ENCODE measurements around the gene TPM2.

Gene TPM2

GRCh38 chr9:35718721-35719511, 29.2 kb upstream of the TPM2 start:
- no peak for DNase-seq (ENCODE audit: low read depth in 3 of 3)

GRCh38 chr9:35717132-35717870, 27.6 kb upstream of the TPM2 start:
- DNase-seq (ENCODE audit: low read depth in 3 of 3) = no peak

DNA sequence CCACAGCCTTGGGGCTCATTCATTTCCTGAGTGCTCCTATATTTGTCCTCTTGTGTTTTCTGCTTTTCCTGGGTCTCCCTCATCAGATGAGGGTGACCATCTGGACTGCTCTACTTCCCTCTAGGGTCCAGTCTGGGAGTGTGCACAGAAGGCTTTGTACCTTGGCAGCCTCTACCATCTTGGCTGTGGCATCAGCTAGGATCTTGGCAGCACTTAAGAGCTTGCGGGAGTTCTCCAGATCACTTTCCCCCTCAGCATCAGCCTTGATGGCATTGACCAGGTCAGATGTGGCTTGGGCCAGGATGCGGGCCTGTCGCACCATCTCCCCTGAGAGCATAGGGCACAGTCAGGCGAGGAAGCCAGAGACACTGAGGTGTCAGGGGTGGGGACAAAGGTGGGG, 26.5 kb upstream of the TPM2 start:
- DNase-seq (ENCODE audit: low read depth in 3 of 3) = no peak

GRCh38 chr9:35714579-35715252, 25.0 kb upstream of the TPM2 start:
- DNase-seq (ENCODE audit: low read depth in 3 of 3) = no peak

GRCh38 chr9:35714123-35714522, 24.4 kb upstream of the TPM2 start:
- no peak for DNase-seq (ENCODE audit: low read depth in 3 of 3)

- DNase-seq (ENCODE audit: low read depth in 3 of 3) = no peak
These were observed 23.9 kb upstream of the TPM2 start for GRCh38 chr9:35713578-35713977.

DNA sequence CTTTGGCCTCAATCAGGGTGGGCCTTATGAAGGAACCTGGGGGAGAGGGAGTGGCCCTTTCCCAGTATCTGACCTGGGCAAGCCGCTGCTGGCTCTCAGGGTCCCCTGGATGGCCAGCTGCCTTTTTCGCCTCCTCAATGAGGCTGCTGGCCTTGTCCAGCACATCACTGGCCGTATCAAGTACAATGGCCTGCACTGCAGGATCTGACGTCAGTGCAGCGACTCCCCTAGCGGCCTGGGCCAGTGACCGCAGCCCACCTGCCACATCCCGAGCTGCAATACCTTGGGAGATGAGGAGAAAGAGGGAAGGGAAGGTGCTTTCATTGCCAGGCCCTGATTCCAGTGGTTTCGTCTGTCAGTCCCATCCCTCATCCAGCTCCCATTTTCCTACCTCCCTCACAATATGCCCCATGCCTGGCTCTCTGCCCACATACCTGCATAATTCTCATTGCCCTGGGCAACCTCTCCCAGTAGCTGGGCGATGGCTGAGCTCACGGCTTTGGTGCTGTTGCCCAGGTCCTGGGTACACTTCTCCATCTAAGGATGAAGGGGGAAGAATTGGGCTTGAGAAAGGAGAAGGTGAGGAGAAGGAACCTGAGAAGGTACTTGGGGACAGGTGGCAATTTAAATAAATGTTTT, 23.2 kb upstream of the TPM2 start:
- no peak for DNase-seq (ENCODE audit: low read depth in 3 of 3)

- DNase-seq (ENCODE audit: low read depth in 3 of 3) = no peak
These were observed 22.0 kb upstream of the TPM2 start for GRCh38 chr9:35711501-35712428.

- DNase-seq (ENCODE audit: low read depth in 3 of 3) = no peak
These were observed 21.2 kb upstream of the TPM2 start for GRCh38 chr9:35710818-35711500.

DNA sequence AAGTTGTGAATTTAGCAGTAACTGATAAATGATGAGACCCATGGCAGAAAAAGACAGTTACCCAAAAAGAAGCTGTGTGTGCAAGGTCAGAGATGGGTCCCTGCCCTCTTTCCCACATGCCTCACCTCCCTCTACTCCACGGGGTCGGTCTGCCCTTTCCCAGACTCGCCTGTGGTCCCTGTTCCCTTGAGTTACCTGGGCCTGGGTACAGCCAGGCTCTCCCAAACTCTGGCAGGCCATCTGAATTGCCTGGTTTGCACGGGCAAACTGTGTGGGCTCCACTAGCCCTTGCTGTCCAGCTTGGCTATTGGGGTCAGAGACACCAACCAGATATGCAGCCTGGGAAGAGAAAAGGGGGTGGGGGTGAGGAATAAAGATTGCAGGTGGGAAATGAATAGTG, 18.4 kb upstream of the TPM2 start:
- no peak for DNase-seq (ENCODE audit: low read depth in 3 of 3)

DNA sequence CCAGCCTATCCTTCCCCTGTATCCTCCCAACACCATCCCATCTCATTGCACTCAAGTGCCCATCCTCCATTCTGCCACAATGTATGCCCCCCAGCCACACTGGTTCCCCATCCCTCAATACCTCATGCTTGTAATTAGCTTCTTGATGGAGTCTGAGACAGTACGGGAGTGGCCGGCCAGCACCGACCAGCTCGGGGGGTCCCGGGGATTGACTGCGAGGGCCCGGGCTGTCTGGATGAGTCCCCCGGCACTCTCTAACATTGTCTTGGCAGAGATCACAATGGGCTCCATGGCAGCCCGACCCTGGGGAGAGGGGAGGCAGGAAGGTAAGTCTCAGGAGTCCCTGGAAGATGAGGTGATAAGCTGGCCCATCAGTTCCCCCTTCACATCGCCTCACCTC, 17.2 kb upstream of the TPM2 start:
- no peak for DNase-seq (ENCODE audit: low read depth in 3 of 3)

GRCh38 chr9:35705836-35706430, 16.2 kb upstream of the TPM2 start:
- DNase-seq (ENCODE audit: low read depth in 3 of 3) = no peak

DNA sequence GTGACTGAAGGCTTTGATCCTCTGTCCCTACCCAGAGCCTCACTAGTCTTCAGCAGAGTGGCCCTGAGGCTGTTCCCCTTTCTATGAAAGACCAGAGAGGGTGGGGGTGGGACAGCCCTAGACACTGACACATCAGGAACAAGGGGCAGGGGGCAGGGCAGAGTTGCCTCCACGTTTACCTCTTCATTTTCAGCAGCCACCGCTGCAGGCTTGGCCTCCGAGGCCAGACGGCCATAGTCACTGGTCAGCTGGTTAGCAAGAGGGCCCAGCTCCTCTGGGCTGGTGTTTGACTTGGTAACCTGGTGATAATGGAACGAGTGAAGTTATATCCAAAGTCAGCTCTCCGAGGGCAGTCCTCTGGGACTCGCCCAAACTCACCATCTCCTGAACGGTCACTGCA, 15.6 kb upstream of the TPM2 start:
- no peak for DNase-seq (ENCODE audit: low read depth in 3 of 3)

GRCh38 chr9:35703906-35704672, 14.4 kb upstream of the TPM2 start:
- no peak for DNase-seq (ENCODE audit: low read depth in 3 of 3)

DNA sequence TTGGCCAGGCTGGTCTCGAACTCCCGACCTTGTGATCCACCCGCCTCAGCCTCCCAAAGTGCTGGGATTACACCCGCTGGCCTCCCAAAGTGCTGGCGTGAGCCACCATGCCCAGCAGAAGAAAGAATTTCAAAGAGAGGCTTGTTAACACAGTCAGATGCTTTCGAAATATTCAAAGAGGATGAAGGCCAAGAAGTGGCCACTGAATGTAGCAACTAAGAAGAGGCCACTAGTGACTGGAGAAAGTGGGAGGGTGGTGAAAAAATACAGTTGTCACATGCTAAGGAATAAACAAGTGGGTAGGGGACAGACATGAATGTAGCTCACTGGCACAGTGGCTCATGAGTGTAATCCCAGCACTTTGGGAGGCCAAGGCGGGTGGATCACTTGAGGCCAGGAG, 13.0 kb upstream of the TPM2 start:
- DNase-seq (ENCODE audit: low read depth in 3 of 3) = no peak

GRCh38 chr9:35700942-35701341, 11.2 kb upstream of the TPM2 start:
- DNase-seq (ENCODE audit: low read depth in 3 of 3) = no peak

DNA sequence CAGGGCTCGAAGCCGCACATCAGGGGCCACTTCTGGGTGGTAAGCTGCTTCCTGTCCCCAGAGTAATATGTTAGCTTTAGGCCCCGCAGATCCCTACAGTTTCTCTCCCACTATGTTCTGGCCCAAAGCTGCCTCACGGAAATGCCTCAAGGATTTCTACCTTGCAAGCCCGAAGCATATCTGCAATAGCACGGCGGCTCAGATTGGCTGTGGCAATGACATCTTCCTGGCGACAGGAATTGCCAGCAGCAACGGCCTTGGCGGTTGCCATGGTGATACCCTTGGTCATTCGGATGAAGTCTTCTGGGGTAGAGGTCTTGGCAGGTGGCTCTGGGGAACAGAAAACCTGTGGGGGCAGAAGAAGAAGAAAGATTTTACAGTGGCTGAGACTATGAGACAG, 10.3 kb upstream of the TPM2 start:
- no peak for DNase-seq (ENCODE audit: low read depth in 3 of 3)

DNA sequence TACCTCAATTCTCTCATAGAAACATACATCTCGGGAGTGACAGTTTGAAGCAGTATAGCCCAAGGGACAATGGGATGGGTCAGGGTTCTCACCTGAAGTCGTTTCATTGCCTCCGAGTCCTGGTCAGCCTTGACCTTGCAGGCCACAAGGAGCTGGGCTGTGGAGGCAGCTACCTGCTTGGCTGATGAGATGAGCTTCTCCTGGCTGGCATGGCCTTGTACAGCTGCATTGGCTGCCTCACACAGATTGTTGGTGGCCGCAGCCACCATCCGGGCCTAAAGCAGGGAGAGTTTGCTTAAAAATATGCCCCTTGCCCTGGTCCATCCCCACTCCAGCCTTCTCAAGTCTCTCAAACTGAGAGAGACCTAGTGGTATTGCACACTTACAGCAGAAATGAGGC, 8.5 kb upstream of the TPM2 start:
- no peak for DNase-seq (ENCODE audit: low read depth in 3 of 3)

- no peak for DNase-seq (ENCODE audit: low read depth in 3 of 3)
These were observed 7.8 kb upstream of the TPM2 start for GRCh38 chr9:35697486-35697885.
